GM19351 (cell line): ENCODE data around the gene ZNF90.
"Not testable (repeated sequence)": the region's sequence is repeated elsewhere in the genome, so short reads cannot be mapped to it uniquely, and the experiment has no call there.

Experiments used
- ATAC-seq: cut with Tn5 transposase; IDR thresholded peaks from one replicate; pipeline ENCODE4 v1.9.1; 2021; ENCODE audit warnings: mild to moderate bottlenecking, moderate library complexity; ENCODE audit not compliant: unreplicated experiment

Gene ZNF90

GRCh38 chr19:20077791-20078463 is at the start of gene ZNF90:
ZNF90 (plus strand) TSS chr19:20078000; CDS start chr19:20078133, 133 bp downstream.
- ATAC-seq = peak; percentile 75

GRCh38 chr19:20028611-20029010 is 49.2 kb upstream of the ZNF90 start:
- no peak for ATAC-seq

GRCh38 chr19:20035935-20036334 is 41.9 kb upstream of the ZNF90 start:
- no peak for ATAC-seq

GRCh38 chr19:20038358-20039202 is 39.2 kb upstream of the ZNF90 start:
- ATAC-seq = no peak

- ATAC-seq = peak; percentile 96
Measured at GRCh38 chr19:20039203-20039723, 38.5 kb upstream of the ZNF90 start, which contains the start of gene ZNF682. ZNF682 (minus strand) TSS chr19:20039505; CDS start chr19:20039345, 160 bp downstream.

GRCh38 chr19:20044663-20045062 is 33.1 kb upstream of the ZNF90 start:
- no peak for ATAC-seq

- ATAC-seq = not testable (repeated sequence)
Measured at GRCh38 chr19:20045742-20046141, 32.1 kb upstream of the ZNF90 start.

GRCh38 chr19:20051841-20052768 is 25.7 kb upstream of the ZNF90 start:
- ATAC-seq = peak; percentile 90

- not testable (repeated sequence) for ATAC-seq
Measured at GRCh38 chr19:20058738-20059137, 19.1 kb upstream of the ZNF90 start.

- ATAC-seq = no peak
Measured at GRCh38 chr19:20060282-20060681, 17.5 kb upstream of the ZNF90 start.

GRCh38 chr19:20066861-20067260 is 10.9 kb upstream of the ZNF90 start:
- no peak for ATAC-seq

- no peak for ATAC-seq
Measured at GRCh38 chr19:20067943-20068342, 9.9 kb upstream of the ZNF90 start.

GRCh38 chr19:20068559-20068958 is 9.2 kb upstream of the ZNF90 start:
- not testable (repeated sequence) for ATAC-seq

GRCh38 chr19:20070691-20071090 is 7.1 kb upstream of the ZNF90 start:
- ATAC-seq = no peak

- no peak for ATAC-seq
Measured at GRCh38 chr19:20072936-20073335, 4.9 kb upstream of the ZNF90 start.

- no peak for ATAC-seq
Measured at GRCh38 chr19:20078581-20079031, 806 bp downstream of the ZNF90 start.

GRCh38 chr19:20079476-20079875 is 1.7 kb downstream of the ZNF90 start:
- ATAC-seq = no peak

GRCh38 chr19:20080656-20081055 is 2.9 kb downstream of the ZNF90 start:
- ATAC-seq = no peak

GRCh38 chr19:20082232-20082833 is 4.5 kb downstream of the ZNF90 start:
- not testable (repeated sequence) for ATAC-seq

- ATAC-seq = not testable (repeated sequence)
Measured at GRCh38 chr19:20082876-20083275, 5.1 kb downstream of the ZNF90 start.
